Transverse colon (tissue), 4 donors: ENCODE measurements around the gene GRIP2. TPM values are rescaled to one million over a fixed set of nuclear protein-coding genes. Genes with fewer than 3 reads are reported as not detected.
A peak's percentile ranks its signal among the peaks of the same experiment; 100 is the strongest.

Experiments used
- DNase-seq: peaks from one replicate; pipeline ENCODE4 v3.0.0-alpha.2; 2019
- H3K27ac ChIP-seq, 4 donors: fragments of 200-600 bp; sonication (generic); 2 replicates each; pipeline ENCODE4 v1.5.1; 2016 to 2018; ENCODE audit warnings: inconsistent platforms in 4 of 4
- H3K27me3 ChIP-seq: fragments of 200-600 bp; sonication (generic); 2 replicates; pipeline ENCODE4 v1.5.1; 2017; ENCODE audit warnings: inconsistent platforms
- H3K36me3 ChIP-seq, 4 donors: fragments of 200-600 bp; sonication (generic); 2 replicates each; pipeline ENCODE4 v1.5.1; 2017 to 2019; ENCODE audit warnings: inconsistent platforms in 4 of 4
- H3K4me1 ChIP-seq, 4 donors: fragments of 200-600 bp; sonication (generic); 2 replicates each; pipeline ENCODE4 v1.5.1; 2017 to 2020; ENCODE audit warnings: inconsistent platforms in 4 of 4
- H3K4me3 ChIP-seq, 4 donors: fragments of 200-600 bp; sonication (generic); 1 replicate in 1 of 4; 2 replicates in 3 of 4; pipeline versions ENCODE4 v1.5.1 to v1.6.1; 2017 to 2019; ENCODE audit warnings: inconsistent platforms in 4 of 4
- H3K9me3 ChIP-seq, 2 donors: fragments of 200-600 bp; sonication (generic); 2 replicates each; pipeline ENCODE4 v1.5.1; 2017 to 2019; ENCODE audit warnings: inconsistent platforms in 2 of 2
- CTCF ChIP-seq, 5 experiments: fragments of 200-600 bp in 3 of 5; fragments of 450-650 bp in 2 of 5; sonication (generic) in 3 of 5; IDR thresholded peaks; 1 replicate in 2 of 5; 2 replicates in 3 of 5; pipeline ENCODE4 v1.5.1; 2016 to 2017; ENCODE audit warnings: antibody characterized with exemption in 5 of 5, inconsistent platforms in 3 of 5, mild to moderate bottlenecking in 2 of 5, moderate library complexity in 1 of 5
- EP300 ChIP-seq: sonication (generic); formaldehyde crosslinking; IDR thresholded peaks from one replicate; pipeline ENCODE4 v1.6.1; 2017; ENCODE audit warnings: antibody characterized with exemption, low read depth
- POLR2A ChIP-seq: fragments of 450-650 bp; IDR thresholded peaks from one replicate; pipeline ENCODE4 v1.6.1; 2016; ENCODE audit warnings: antibody characterized with exemption, mild to moderate bottlenecking, moderate library complexity
- POLR2AphosphoS5 ChIP-seq, 3 donors: sonication (generic); formaldehyde crosslinking; IDR thresholded peaks; one replicate each; pipeline ENCODE4 v1.6.1; 2016; ENCODE audit warnings: antibody characterized with exemption in 3 of 3
- WGBS, 2 donors: methylation state at CpG; one replicate each; pipeline ENCODE4 v1.1.5; 2018; ENCODE audit warnings: low coverage in 1 of 2; 5-methylcytosine and 5-hydroxymethylcytosine counted together
- in situ Hi-C, 4 donors: fragments of 200-750 bp; cut with MboI; loops; one replicate each; pipeline versions ENCODE4 v1.15.0 to v1.15.1; 2017; ENCODE audit warnings: low sequenced_read_pairs in 3 of 4, low pct_ligation_motif_present in 1 of 4, low pct_unique_long_range_greater_than_20kb in 1 of 4
- intact Hi-C: fragments of 100-400 bp; cut with DNase I; formaldehyde crosslinking; loops from one replicate; pipeline ENCODE4 v1.15.1; 2023; ENCODE audit warnings: low total_unique reads
- total RNA-seq, 4 donors: library from RNA; depleted of rRNA; stranded (reverse); fragments of >200 nt; gene quantifications; one replicate each; pipeline ENCODE4 v1.1.0, GENCODE V29; 2016

The GRIP2 gene
- total RNA-seq, 4 donors from 2014 or later, result 0.27 to 0.40 TPM; not detected in 2

- DNase-seq, result no peak
- no peaks in the 10 kb centered on the region for H3K36me3 ChIP-seq
- intact Hi-C loops (no loop called here), in situ Hi-C loops (no loop called here)
- no peaks in the 10 kb centered on the region for H3K9me3 ChIP-seq
- no peak for TF ChIP-seq POLR2A
- no peak for TF ChIP-seq CTCF (IDR thresholded peaks at IDR 0.05)
- no peak for TF ChIP-seq POLR2AphosphoS5 (IDR thresholded peaks at IDR 0.05)
- TF ChIP-seq EP300, result no peak
- no peak overlapping the region for H3K4me3 ChIP-seq
- no peak overlapping the region for H3K27ac ChIP-seq
- H3K27me3 ChIP-seq, result peaks cover 8% of the 10 kb centered on the region
- H3K4me1 ChIP-seq, result peaks cover 0 to 6% (median 2%) of the 10 kb centered on the region in 4 donors
- WGBS, 2 donors, result 63 to 74% methylated on average over 3 to 4 of the region's 4 CpGs
Measured at GRCh38 chr3:14560110-14560509, 20.0 kb upstream of the GRIP2 start.

GRCh38 chr3:14558029-14558428, 17.9 kb upstream of the GRIP2 start:
- intact Hi-C loops (no loop called here), in situ Hi-C loops (no loop called here)
- H3K27ac ChIP-seq, result no peak overlapping the region
- no peaks in the 10 kb centered on the region for H3K9me3 ChIP-seq
- no peaks in the 10 kb centered on the region for H3K36me3 ChIP-seq
- H3K4me3 ChIP-seq, result no peak overlapping the region
- TF ChIP-seq POLR2AphosphoS5 (IDR thresholded peaks at IDR 0.05) (no peak), EP300 (no peak), POLR2A (no peak), CTCF (IDR thresholded peaks at IDR 0.05) (no peak)
- H3K4me1 ChIP-seq, result peaks cover 0 to 6% (median 2%) of the 10 kb centered on the region in 4 donors
- WGBS, 2 donors, result 97% methylated on average over 9 of the region's 9 CpGs; no CpG with 5 or more reads in 1 of the 2 donors
- DNase-seq, result no peak
- peaks cover 9% of the 10 kb centered on the region for H3K27me3 ChIP-seq

GRCh38 chr3:14555835-14556234, 15.7 kb upstream of the GRIP2 start:
- peaks cover 9% of the 10 kb centered on the region for H3K27me3 ChIP-seq
- H3K4me3 ChIP-seq, result no peak overlapping the region
- WGBS, 2 donors, result 40% methylated on average over 18 of the region's 22 CpGs; no CpG with 5 or more reads in 1 of the 2 donors
- no peak overlapping the region for H3K27ac ChIP-seq
- DNase-seq, result peak; percentile 20
- in situ Hi-C loops, result no loop called here
- no peaks in the 10 kb centered on the region for H3K36me3 ChIP-seq
- H3K4me1 ChIP-seq, result peaks cover 0 to 6% (median 2%) of the 10 kb centered on the region in 4 donors
- H3K9me3 ChIP-seq, result no peaks in the 10 kb centered on the region
- no peak for TF ChIP-seq EP300
- TF ChIP-seq CTCF (IDR thresholded peaks at IDR 0.05), result no peak
- TF ChIP-seq POLR2AphosphoS5 (IDR thresholded peaks at IDR 0.05), result no peak
- TF ChIP-seq POLR2A, result no peak
- intact Hi-C loops, result no loop called here

- H3K27ac ChIP-seq, result no peak overlapping the region
- in situ Hi-C loops, result no loop called here
- H3K4me1 ChIP-seq, result peaks cover 0 to 6% (median 2%) of the 10 kb centered on the region in 4 donors
- no peaks in the 10 kb centered on the region for H3K9me3 ChIP-seq
- DNase-seq, result no peak
- H3K4me3 ChIP-seq, result no peak overlapping the region
- 89% methylated on average over 3 of the region's 3 CpGs; no CpG with 5 or more reads in 1 of the 2 donors for WGBS, 2 donors
- H3K36me3 ChIP-seq, result no peaks in the 10 kb centered on the region
- no peak for TF ChIP-seq CTCF (IDR thresholded peaks at IDR 0.05)
- H3K27me3 ChIP-seq, result peaks cover 9% of the 10 kb centered on the region
- intact Hi-C loops, result no loop called here
Measured at GRCh38 chr3:14554715-14555114, 14.6 kb upstream of the GRIP2 start.
